ENCODE data around the gene TRPC4AP.

Gene TRPC4AP

DNA sequence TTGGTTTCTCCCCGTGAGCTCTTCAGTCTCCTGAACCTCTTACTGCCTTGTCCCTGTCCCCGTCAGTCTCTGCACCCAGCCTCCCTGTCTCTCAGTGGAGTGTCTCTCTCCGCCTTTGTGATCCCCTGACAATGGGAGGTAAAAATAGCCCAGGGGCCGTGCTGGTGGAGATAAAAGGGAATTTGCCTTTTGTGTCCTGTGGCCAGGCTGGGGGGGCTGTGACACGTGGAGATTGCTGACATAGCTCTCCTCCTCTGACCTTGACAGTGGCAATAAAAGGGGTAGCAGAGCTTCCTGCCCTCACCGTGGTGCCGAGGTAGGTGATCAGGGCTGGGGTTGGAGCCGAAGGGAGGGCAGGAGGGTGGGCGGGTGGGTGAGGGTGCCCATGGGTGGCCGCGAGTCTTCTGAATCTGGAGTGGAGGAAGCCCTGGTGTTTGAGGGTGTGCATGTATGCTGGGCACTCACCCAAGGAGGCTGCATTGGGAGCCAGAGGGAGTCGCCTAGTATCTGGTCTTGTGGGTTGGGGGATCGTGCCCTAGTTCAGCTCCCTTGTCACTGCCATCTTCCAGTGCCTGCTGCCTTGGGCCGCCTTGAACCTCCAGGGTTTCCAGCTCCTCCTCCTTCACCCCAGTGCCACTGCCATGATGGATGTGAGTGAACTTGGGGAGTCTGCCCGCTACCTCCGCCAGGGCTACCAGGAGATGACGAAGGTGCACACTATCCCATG lies 115.1 kb downstream of the TRPC4AP start:
- no peak for DNase-seq (ENCODE audit: extremely low read depth in 1 of 2, low read depth in 1 of 2)

DNA sequence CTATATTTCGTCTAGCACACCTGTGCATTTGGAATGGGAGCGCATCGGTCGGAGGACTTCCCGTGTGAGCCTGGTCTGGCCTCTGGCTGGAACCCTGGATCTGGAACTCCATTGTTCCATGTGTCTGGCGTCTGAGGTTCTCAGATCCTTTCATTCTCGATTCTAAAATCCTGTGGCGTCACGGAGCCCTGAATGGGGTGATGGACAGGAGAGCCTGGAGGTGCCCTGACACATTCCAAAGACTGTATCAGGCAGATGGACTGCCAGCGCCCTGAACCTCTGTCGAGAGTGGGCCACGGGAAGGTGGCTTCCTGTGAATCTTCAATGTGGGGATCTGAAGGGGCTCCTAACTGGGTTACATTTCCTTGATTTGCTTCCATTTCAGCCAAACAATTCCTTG lies 116.3 kb downstream of the TRPC4AP start:
- no peak for DNase-seq (ENCODE audit: extremely low read depth in 1 of 2, low read depth in 1 of 2)

- no peak for DNase-seq (ENCODE audit: extremely low read depth in 1 of 2, low read depth in 1 of 2)
These were observed 118.4 kb downstream of the TRPC4AP start for GRCh38 chr20:34974246-34974645.

DNA sequence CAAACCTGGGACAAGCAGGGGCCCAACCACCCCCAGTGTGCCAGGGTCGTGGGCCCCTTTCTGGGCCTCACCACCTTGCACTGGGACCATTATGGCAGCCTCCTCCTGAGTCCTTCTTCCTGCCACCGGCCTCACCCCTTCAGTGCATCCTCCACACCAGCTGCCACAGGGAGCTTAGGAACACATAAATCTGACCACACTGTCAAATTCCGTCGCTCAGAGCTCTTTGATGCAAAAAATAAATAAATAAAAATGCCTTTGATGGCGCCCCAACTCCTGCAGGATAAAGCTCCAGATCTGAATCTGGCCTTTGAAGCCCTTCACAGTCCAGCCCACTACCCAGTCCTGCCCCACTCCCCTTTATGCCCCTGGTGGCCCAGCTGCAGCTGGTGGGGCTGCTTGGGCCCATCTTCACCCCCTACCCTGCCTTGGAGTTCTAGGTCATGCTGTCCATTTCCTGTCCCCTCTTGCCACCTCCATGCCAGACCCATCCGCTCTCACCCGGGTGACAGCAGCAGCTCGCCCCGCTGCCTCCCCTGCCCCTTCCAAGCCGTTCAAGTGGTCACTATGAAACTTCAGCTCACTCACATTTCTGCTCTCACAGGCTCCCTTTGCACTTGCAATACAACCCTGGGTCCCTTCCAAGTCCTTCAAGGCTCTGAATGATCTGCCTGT lies 120.9 kb downstream of the TRPC4AP start:
- DNase-seq (ENCODE audit: extremely low read depth in 1 of 2, low read depth in 1 of 2): no peak

GRCh38 chr20:34970846-34971560 lies 121.6 kb downstream of the TRPC4AP start:
- DNase-seq (ENCODE audit: extremely low read depth in 1 of 2, low read depth in 1 of 2): no peak

GRCh38 chr20:34970193-34970840 lies 122.3 kb downstream of the TRPC4AP start:
- DNase-seq (ENCODE audit: extremely low read depth in 1 of 2, low read depth in 1 of 2): no peak

DNA sequence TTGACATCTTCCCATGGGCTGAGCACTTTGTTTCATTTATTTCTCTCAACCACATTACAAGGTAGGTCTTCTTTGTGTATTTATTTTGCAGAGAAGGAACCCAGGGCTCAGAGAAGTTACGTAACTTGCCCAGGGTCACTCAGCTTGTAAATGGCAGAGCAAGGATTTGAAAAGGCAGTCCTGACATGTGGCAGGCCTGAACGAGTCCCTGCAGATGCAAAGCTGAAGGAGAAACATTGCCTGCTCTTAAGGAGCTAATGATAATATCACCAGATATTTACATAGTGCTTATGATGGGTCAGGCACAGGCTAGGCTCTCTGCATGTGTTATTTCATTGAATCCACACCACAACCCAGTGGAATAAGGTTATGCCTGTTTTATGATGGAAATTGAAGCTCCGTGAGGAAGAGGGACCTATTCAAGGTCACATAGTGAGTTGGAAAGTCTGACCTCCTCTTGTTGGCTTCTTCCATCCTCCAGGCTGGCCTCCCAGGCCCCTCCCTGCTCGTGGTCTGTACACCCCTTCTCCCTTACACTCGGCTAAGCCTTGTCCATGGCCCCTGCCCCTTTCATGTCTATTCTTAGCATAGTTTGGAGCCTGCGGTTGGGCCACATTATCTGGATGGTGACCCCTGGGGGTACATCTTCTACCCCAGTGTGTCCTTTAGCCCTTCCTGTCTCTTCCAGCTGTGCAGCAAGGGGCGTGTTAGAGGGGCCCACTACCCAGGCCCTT lies 124.4 kb downstream of the TRPC4AP start:
- no peak for DNase-seq (ENCODE audit: extremely low read depth in 1 of 2, low read depth in 1 of 2)

DNA sequence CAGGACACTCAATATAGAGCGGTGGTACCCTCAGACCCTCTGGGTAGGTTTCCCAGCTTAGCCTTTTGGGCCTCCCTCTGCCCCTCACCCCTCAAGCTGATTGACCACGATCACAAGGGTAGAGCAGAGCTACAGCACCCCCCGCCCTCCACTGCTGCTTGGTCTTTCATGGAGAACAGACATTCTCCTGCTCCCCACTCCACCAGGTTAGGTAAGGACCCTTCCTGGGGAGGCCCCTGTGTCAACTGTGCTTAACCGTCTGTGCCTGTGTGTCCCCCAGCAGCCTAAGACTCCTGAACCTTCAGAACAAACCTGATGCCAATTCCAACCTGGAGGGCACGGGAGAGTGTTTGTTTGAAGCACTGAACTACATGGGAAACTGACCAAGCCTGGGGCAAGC lies 125.2 kb downstream of the TRPC4AP start:
- no peak for DNase-seq (ENCODE audit: extremely low read depth in 1 of 2, low read depth in 1 of 2)

GRCh38 chr20:34965051-34965450 lies 127.6 kb downstream of the TRPC4AP start:
- DNase-seq (ENCODE audit: extremely low read depth in 1 of 2, low read depth in 1 of 2): no peak

DNA sequence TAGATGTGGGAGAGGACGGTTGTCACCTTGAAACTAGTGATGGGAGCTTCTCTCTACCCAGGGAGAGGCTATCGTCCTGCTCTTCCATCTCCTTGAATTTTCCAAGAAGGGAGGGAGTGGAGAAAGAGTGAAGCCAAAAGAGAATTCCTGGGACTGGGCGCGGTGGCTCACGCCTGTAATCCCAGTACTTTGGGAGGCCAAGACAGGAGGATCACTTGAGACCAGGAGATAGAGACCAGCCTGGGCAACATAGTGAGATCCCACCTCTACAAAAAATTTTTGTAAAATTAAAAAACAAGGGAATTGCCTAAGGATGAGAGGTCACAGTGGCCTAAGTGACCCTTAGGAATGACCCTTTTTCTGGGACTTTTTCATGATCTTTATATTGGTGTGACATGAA lies 128.1 kb downstream of the TRPC4AP start:
- no peak for DNase-seq (ENCODE audit: extremely low read depth in 1 of 2, low read depth in 1 of 2)

DNA sequence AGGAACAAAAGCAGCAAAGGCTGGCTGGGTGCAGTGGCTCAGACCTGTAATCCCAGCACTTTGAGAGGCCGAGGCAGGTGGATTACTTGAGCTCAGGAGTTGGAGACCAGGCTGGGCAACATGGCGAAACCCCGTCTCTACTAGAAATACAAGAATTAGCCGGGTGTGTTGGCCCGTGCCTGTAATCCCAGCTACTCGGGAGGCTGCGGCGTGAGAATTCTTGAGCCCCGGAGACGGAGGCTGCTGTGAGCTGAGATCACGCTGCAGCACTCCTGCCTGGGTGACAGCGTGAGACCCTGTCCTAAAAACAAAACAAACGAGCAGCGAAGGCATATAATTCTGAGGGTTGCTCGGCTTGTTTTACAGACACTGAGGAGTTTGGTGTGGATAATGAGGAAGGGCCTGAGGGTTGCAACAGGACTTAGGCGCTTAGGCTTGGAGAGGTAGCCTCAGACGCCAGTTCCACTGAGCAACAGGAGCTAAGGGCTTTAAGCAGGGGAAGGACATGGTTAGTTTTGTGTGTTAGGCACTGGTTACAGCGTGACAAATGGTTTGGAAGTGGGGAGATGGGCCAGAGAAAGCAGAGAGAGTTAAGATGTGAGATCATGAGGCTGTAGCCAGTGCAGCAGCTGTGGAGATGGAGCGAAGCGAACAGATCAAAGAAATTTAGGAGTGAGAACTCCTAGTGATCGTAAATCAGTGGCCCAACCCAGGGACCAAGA lies 135.7 kb downstream of the TRPC4AP start:
- no peak for DNase-seq (ENCODE audit: extremely low read depth in 1 of 2, low read depth in 1 of 2)

GRCh38 chr20:34956041-34956458 lies 136.6 kb downstream of the TRPC4AP start:
- DNase-seq (ENCODE audit: extremely low read depth in 1 of 2, low read depth in 1 of 2): no peak

DNA sequence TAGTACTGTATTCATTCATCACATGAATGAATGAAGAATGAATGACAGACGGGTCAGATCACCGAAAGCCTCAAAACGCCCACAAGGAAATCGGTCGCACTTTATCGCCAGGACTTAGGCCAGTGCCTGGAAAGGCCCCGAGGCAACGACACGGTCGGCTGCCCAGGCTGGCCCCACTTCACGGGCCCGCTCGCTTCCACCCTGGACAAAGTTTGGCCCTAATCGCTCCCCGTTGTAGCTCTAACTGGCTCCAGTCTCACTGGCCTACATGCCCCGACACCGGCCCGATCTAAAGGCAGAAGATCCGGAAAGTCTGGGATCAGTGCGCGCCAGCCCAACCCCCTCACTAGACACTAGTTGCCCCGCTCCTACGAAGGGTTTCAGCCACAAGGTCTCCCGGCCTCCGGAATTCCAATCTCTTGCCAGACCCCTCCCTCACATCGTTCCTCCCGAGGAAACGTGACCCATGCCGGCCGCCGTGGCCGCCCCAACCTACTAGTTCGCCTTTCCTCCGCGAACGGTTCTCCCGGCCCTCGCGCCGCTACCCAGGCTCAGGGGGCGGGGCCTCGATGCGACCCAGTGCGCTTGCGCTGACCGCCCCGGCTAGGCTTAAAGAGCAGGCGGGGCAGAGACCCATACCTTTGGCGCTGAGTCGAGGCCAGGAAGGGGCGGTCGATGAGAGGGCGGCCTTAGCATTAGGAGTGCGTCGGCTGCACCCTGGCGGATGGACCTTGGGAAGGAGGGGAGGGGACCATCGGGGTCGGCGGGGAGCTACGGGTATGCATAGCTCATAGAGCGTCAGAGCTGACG lies 137.2 kb downstream of the TRPC4AP start, which contains the start of the genes GSS and MYH7B:
Gene GSS, minus strand, starts transcription at position 576 of the 810 bp plus-strand sequence. CDS start 3,954 bp downstream, outside the sequence.
Gene MYH7B, plus strand, starts transcription at position 638 of the 810 bp plus-strand sequence. CDS start 22,138 bp downstream, outside the sequence.
- peak; percentile 93 to 98 for DNase-seq (ENCODE audit: extremely low read depth in 1 of 2, low read depth in 1 of 2)

- DNase-seq (ENCODE audit: extremely low read depth in 1 of 2, low read depth in 1 of 2): no peak
These were observed 137.7 kb downstream of the TRPC4AP start for GRCh38 chr20:34954904-34955230.

DNA sequence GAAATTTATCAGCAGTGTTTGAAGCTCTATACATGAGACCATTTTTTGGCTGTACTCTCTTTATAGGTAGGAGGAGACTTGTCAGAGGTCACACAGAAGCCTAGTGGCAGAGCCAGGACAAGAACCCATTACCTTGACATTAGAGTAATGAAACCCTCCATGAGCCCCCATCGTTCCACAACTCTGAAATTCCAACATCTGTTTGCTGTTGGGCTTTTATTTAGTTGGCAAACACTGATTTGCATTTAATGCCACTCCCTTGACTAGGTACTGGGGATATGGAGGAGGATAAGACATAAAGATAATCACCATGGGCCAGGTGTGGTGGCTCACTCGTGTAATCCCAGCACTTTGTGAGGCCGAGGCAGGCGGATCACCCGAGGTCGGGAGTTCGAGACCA lies 138.6 kb downstream of the TRPC4AP start:
- DNase-seq (ENCODE audit: extremely low read depth in 1 of 2, low read depth in 1 of 2): no peak

DNA sequence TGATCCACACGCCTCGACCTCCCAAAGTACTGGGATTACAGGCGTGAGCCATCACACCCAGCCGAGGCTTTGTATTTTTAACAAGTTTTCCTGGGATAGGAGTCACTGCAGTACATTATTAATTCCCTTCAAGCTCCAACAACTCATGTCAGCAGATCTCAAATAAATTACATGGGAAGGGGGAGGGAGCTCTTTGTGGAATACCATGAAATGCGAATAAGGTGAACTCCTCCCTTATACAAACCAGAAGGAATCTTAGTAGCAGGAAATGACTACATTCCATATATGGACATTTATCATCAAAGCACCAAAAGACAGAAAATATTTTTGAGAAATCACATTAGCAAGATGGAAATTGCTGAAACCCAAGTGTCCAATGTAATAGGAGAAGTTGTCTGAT lies 139.9 kb downstream of the TRPC4AP start:
- no peak for DNase-seq (ENCODE audit: extremely low read depth in 1 of 2, low read depth in 1 of 2)
